Upper lobe of right lung (tissue), 1 donor: ENCODE measurements around the gene RPL7A. TPM values are rescaled to one million over a fixed set of nuclear protein-coding genes. Genes with fewer than 3 reads are reported as not detected.

Experiments
- ATAC-seq: fragments of 200-7000 bp; cut with Tn5 transposase; one replicate; pipeline ENCODE4 v1.9.1; 2020; ENCODE audit warnings: mild to moderate bottlenecking, moderate library complexity
- DNase-seq: peaks from one replicate; pipeline ENCODE4 v3.0.0-alpha.2; 2020
- H3K27ac ChIP-seq: fragments of 200-600 bp; one replicate; pipeline ENCODE4 v1.8.0; 2022
- H3K27me3 ChIP-seq: fragments of 200-600 bp; one replicate; pipeline ENCODE4 v1.8.0; 2022; ENCODE audit warnings: mild to moderate bottlenecking
- H3K36me3 ChIP-seq: fragments of 200-600 bp; one replicate; pipeline ENCODE4 v1.8.0; 2022
- H3K4me1 ChIP-seq: fragments of 200-600 bp; one replicate; pipeline ENCODE4 v1.8.0; 2022
- H3K4me3 ChIP-seq: fragments of 200-600 bp; one replicate; pipeline ENCODE4 v1.8.0; 2022; ENCODE audit warnings: mild to moderate bottlenecking
- H3K9me3 ChIP-seq: fragments of 200-600 bp; one replicate; pipeline ENCODE4 v1.8.0; 2022
- intact Hi-C: fragments of 100-400 bp; cut with DNase I; formaldehyde crosslinking; loops from one replicate; pipeline ENCODE4 v1.11.0; 2022
- total RNA-seq: library from RNA; stranded (reverse); fragmentation: NEBNext Ultra II Directional; extraction: Animal tissue kit (Norgen Biotek cat#: 25700); gene quantifications from one replicate; pipeline ENCODE4 v1.2.1, GENCODE V29; 2021
- TF ChIP-seq, protein P1 (sequence below): fragments of 200-600 bp; IDR thresholded peaks from one replicate; pipeline ENCODE4 v1.8.0; 2022; ENCODE audit warnings: antibody characterized with exemption
- donor health status: DM: no; HTN: yes; CAD: no; lungs with severe emphysema.

RPL7A gene
- total RNA-seq, 1 donor from 2014 or later = 1,380 TPM

- no peaks in the 10 kb centered on the region for H3K27me3 ChIP-seq
- intact Hi-C loops = no loop called here
- ATAC-seq = no peak
- H3K4me3 ChIP-seq = no peak overlapping the region
- H3K4me1 ChIP-seq = peaks cover 18% of the 10 kb centered on the region
- DNase-seq = no peak
- H3K36me3 ChIP-seq = peaks cover 50% of the 10 kb centered on the region
- H3K27ac ChIP-seq = no peak overlapping the region
- TF ChIP-seq, protein P1, sequence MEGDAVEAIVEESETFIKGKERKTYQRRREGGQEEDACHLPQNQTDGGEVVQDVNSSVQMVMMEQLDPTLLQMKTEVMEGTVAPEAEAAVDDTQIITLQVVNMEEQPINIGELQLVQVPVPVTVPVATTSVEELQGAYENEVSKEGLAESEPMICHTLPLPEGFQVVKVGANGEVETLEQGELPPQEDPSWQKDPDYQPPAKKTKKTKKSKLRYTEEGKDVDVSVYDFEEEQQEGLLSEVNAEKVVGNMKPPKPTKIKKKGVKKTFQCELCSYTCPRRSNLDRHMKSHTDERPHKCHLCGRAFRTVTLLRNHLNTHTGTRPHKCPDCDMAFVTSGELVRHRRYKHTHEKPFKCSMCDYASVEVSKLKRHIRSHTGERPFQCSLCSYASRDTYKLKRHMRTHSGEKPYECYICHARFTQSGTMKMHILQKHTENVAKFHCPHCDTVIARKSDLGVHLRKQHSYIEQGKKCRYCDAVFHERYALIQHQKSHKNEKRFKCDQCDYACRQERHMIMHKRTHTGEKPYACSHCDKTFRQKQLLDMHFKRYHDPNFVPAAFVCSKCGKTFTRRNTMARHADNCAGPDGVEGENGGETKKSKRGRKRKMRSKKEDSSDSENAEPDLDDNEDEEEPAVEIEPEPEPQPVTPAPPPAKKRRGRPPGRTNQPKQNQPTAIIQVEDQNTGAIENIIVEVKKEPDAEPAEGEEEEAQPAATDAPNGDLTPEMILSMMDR = no peak
- H3K9me3 ChIP-seq = no peaks in the 10 kb centered on the region
These were observed 9.6 kb downstream of the RPL7A start for GRCh38 chr9:133357656-133358055.

- peaks cover 53% of the 10 kb centered on the region for H3K36me3 ChIP-seq
- TF ChIP-seq, protein P1 = peak; percentile 19
- H3K4me3 ChIP-seq = no peak overlapping the region
- no peaks in the 10 kb centered on the region for H3K27me3 ChIP-seq
- ATAC-seq = no peak
- H3K27ac ChIP-seq = no peak overlapping the region
- H3K9me3 ChIP-seq = no peaks in the 10 kb centered on the region
- H3K4me1 ChIP-seq = peaks cover 18% of the 10 kb centered on the region
- intact Hi-C loops = no loop called here
- no peak for DNase-seq
These were observed 11.6 kb downstream of the RPL7A start for GRCh38 chr9:133359399-133360175.

DNA sequence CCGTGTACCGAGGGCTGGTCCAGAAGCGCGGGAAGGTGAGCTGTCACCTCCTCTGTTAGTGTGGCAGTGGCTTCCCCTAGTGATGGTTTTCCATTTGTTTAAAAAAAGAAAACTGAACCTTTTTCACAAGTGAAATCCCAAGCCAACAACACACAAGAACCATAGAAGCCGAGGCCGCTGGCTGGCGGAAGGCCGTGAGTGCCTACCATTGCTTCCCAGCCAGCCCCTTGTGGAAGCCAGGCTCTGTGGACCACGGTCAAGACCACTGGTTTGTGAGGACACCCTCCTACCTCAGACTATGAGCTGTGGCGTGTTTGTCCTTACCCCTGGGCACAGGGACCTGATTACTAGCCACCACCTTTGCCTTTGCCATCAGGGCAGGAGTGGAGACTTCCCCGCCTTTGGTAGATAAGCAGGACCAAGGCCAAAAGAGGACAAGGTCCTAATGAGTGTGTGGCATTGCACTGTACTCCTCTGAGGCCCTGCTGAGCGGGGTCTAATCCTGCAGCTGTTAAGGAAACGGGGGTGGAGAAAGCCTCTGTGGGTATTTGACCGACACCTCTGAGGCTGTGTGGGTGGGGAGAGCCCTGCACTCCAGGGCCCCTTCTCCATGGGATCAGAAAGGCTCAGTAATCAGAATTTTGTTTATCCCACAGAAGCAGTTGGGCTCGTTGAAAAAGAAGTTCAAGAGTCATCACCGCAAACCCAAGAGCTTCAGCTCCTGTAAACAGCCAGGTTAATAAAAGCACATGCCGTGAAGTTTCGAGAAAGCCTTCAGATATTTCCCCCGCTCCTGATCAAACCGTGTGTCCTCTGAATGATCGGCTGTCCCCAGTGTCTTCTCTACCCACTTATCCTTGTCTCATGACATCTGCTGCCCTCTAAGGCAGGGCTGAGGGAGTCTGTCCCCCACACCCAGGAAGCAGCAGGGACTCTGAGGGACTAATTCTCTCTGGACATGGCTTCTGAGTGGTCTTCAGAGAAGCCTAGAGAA, 12.7 kb downstream of the RPL7A start:
- Histone ChIP-seq H3K27ac (no peak overlapping the region), H3K4me3 (no peak overlapping the region), H3K27me3 (no peaks in the 10 kb centered on the region), H3K36me3 (peaks cover 64% of the 10 kb centered on the region), H3K4me1 (peaks cover 11% of the 10 kb centered on the region), H3K9me3 (no peaks in the 10 kb centered on the region)
- intact Hi-C loops = no loop called here
- no peak for DNase-seq
- ATAC-seq = no peak
- TF ChIP-seq, protein P1 = no peak

- H3K9me3 ChIP-seq = no peaks in the 10 kb centered on the region
- intact Hi-C loops = no loop called here
- DNase-seq (no peak), ATAC-seq (no peak)
- TF ChIP-seq, protein P1 = no peak
- H3K4me3 ChIP-seq = no peak overlapping the region
- H3K4me1 ChIP-seq = peaks cover 10% of the 10 kb centered on the region
- H3K27me3 ChIP-seq = no peaks in the 10 kb centered on the region
- H3K27ac ChIP-seq = no peak overlapping the region
- H3K36me3 ChIP-seq = peaks cover 73% of the 10 kb centered on the region
These were observed 13.6 kb downstream of the RPL7A start for GRCh38 chr9:133361507-133362092.

DNA sequence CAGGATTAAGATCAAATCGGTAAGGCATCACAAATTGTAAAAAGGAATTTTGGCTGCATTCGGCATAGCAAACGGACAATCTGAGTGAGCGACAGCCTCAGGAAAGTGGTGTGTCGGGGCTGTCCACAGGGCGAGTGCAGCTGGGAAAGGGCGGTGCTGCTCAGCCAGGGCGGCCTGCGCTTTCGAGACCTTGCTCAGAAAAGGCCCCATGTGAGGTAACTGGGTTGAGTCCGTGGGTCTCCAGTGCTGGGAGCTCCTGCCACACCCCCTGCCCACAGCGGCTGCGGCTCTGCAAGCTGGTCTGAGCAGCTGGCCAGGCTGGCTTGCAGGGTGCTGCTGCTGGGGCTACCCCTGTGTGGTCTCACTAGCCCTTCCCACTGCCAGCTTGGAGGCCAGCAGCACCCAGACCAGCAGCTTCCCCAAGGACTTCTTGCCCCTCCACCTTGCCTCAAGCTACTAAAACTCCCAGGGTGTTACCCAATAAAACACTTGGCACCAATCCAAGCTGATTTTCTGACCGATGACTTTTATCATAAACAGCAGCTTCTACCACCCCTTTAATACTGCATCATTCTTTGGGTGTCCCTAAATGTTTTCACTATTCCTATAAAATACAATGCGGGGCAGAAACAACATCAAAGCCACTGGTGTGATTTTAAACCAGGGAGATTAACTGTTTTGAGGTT, 14.5 kb downstream of the RPL7A start:
- ATAC-seq = no peak
- TF ChIP-seq, protein P1 = no peak
- Histone ChIP-seq H3K9me3 (no peaks in the 10 kb centered on the region), H3K36me3 (peaks cover 81% of the 10 kb centered on the region), H3K4me1 (peaks cover 2% of the 10 kb centered on the region), H3K27me3 (no peaks in the 10 kb centered on the region), H3K4me3 (no peak overlapping the region), H3K27ac (no peak overlapping the region)
- no peak for DNase-seq
- intact Hi-C loops = no loop called here
